HG02798 (cell line): ENCODE measurements around the gene ZNF883.
A peak's percentile ranks its signal among the peaks of the same experiment; 100 is the strongest.
"Not testable (repeated sequence)": the region's sequence is repeated elsewhere in the genome, so short reads cannot be mapped to it uniquely, and the experiment has no call there.

Experiments used
- ATAC-seq: cut with Tn5 transposase; IDR thresholded peaks from one replicate; pipeline ENCODE4 v1.9.1; 2021; ENCODE audit warnings: mild to moderate bottlenecking; ENCODE audit not compliant: unreplicated experiment, poor library complexity

ZNF883 gene

GRCh38 chr9:113011911-113012381 is at the start of gene ZNF883:
ZNF883 (minus strand) TSS chr9:113012192.
- no peak for ATAC-seq

- ATAC-seq, result not testable (repeated sequence)
These were observed 49.3 kb upstream of the ZNF883 start for GRCh38 chr9:113061072-113061850.

- not testable (repeated sequence) for ATAC-seq
These were observed 47.7 kb upstream of the ZNF883 start for GRCh38 chr9:113059581-113060284.

- no peak for ATAC-seq
These were observed 45.2 kb upstream of the ZNF883 start for GRCh38 chr9:113057193-113057592.

GRCh38 chr9:113056191-113057106 is 44.5 kb upstream of the ZNF883 start, which contains the start of gene ZFP37:
ZFP37 (minus strand) TSS chr9:113056724; CDS start chr9:113056688, 36 bp downstream.
- ATAC-seq, result peak; percentile 98

GRCh38 chr9:113042884-113043657 is 31.1 kb upstream of the ZNF883 start:
- no peak for ATAC-seq

GRCh38 chr9:113026200-113026599 is 14.2 kb upstream of the ZNF883 start:
- no peak for ATAC-seq

GRCh38 chr9:113018247-113018646 is 6.3 kb upstream of the ZNF883 start:
- no peak for ATAC-seq

GRCh38 chr9:113012492-113012891 is 500 bp upstream of the ZNF883 start:
- no peak for ATAC-seq

GRCh38 chr9:113005777-113006176 is 6.2 kb downstream of the ZNF883 start:
- no peak for ATAC-seq

GRCh38 chr9:112997236-112997941 is 14.6 kb downstream of the ZNF883 start:
- ATAC-seq, result no peak

- ATAC-seq, result no peak
These were observed 40.6 kb downstream of the ZNF883 start for GRCh38 chr9:112971415-112971814.

- no peak for ATAC-seq
These were observed 41.1 kb downstream of the ZNF883 start for GRCh38 chr9:112970939-112971338.

GRCh38 chr9:112969730-112970129 is 42.3 kb downstream of the ZNF883 start:
- ATAC-seq, result no peak

- no peak for ATAC-seq
These were observed 56.4 kb downstream of the ZNF883 start for GRCh38 chr9:112955550-112955949.

- no peak for ATAC-seq
These were observed 66.3 kb downstream of the ZNF883 start for GRCh38 chr9:112945620-112946208.

GRCh38 chr9:112939418-112939817 is 72.6 kb downstream of the ZNF883 start:
- no peak for ATAC-seq

GRCh38 chr9:112933696-112934095 is 78.3 kb downstream of the ZNF883 start:
- no peak for ATAC-seq
